Activated CD8-positive, alpha-beta memory T cell treated with anti-CD3 and anti-CD28 coated beads for 4 hours (primary cell): ENCODE results near the gene PAPPA2.
"Not testable (repeated sequence)": the region's sequence is repeated elsewhere in the genome, so short reads cannot be mapped to it uniquely, and the experiment has no call there.

Experiments used
- DNase-seq, 2 donors: peaks; one replicate each; pipeline ENCODE4 v3.0.0-alpha.2; 2020; ENCODE audit warnings: low read depth in 2 of 2

Gene PAPPA2, protein sequence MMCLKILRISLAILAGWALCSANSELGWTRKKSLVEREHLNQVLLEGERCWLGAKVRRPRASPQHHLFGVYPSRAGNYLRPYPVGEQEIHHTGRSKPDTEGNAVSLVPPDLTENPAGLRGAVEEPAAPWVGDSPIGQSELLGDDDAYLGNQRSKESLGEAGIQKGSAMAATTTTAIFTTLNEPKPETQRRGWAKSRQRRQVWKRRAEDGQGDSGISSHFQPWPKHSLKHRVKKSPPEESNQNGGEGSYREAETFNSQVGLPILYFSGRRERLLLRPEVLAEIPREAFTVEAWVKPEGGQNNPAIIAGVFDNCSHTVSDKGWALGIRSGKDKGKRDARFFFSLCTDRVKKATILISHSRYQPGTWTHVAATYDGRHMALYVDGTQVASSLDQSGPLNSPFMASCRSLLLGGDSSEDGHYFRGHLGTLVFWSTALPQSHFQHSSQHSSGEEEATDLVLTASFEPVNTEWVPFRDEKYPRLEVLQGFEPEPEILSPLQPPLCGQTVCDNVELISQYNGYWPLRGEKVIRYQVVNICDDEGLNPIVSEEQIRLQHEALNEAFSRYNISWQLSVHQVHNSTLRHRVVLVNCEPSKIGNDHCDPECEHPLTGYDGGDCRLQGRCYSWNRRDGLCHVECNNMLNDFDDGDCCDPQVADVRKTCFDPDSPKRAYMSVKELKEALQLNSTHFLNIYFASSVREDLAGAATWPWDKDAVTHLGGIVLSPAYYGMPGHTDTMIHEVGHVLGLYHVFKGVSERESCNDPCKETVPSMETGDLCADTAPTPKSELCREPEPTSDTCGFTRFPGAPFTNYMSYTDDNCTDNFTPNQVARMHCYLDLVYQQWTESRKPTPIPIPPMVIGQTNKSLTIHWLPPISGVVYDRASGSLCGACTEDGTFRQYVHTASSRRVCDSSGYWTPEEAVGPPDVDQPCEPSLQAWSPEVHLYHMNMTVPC (N-terminal part only)

DNA sequence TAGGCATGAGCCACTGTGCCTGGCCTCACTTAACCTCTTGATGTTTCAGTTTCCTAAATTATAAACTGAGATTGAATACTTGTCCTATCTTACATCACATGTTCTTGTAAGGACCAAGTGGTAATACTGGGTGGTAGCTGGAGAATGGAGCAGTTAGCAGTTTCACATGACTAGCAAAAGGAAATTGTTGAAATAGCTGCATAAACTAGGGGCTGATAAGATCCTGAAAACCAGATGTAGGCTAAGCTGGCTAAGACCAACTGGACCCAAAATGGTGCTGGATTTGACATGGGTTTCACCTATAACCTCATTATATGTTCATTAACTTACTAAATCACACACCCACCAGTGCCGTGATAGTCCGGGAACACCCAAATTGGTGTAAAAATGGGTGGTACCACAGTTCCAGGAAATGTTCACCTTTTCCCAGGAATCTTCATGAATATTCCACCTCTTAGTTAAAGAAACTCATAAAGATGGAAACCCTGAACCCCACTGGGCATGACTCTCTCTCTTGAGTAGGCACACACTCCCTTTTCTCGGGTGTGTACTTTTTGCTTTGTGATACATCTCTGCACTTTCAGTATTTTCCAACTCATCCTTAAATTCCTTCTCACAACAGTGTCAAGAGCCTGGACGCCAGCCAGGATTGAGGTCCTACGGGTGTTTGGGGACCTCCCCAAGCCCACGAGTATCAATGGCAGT, at the start of gene PAPPA2:
PAPPA2 (plus strand) TSS at position 502 of the 705 bp plus-strand sequence. CDS start 93,148 bp downstream, outside the sequence.
- no peak for DNase-seq

DNA sequence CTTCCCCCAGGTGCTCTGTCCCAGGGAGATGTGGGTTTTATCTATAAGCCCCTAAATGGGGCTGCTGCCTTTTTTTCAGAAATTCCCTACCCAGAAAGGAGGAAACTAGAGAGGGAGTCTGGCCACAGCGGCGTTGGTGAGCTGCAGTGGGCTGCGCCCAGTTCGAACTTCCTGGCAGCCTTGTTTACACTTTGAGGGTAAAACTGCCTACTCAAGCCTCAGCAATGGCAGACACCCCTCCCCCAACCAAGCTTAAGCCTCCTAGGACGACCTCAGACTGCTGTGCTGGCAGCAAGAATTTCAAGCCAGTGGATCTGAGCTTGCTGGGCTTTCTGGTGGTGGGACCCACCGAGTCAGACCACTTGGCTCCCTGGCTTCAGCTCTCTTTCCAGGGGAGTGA, 46.2 kb upstream of the PAPPA2 start:
- no peak for DNase-seq

DNA sequence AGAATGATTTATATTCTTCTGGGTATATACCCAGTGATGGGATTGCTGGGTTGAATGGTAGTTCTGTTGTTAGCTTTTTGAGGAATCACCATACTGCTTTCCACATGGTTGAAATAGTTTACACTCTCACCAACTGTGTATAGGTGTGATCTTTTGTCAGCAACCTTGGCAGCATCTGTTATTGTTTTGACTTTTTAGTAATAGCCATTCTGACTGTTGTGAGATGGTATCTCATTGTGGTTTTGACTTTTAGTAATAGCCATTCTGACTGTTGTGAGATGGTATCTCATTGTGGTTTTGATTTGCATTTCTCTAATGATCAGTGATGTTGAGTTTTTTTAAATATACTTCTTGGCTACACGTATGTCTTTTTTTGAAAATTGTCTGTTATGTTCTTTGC, 43.4 kb upstream of the PAPPA2 start:
- DNase-seq, result not testable (repeated sequence)

DNA sequence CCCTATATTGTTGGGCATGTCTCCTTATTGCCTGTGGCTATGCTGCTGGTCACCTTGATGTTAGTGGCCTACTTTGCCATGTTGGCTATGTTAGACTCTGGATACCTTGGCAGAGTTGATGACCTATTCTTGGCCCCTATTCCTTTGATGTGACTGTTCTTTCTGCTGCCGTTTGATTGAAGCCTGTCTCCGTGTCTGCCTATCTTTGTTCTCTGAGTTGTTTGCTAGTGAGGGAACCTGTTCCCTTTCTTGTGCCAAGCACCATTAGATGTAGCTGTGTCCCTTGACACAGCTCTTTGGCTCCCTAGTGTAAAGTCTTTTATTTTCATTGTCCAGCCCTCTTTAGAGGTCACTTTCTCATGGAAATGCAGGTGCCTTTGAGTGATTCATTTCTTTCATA, 28.7 kb upstream of the PAPPA2 start:
- DNase-seq, result no peak

DNA sequence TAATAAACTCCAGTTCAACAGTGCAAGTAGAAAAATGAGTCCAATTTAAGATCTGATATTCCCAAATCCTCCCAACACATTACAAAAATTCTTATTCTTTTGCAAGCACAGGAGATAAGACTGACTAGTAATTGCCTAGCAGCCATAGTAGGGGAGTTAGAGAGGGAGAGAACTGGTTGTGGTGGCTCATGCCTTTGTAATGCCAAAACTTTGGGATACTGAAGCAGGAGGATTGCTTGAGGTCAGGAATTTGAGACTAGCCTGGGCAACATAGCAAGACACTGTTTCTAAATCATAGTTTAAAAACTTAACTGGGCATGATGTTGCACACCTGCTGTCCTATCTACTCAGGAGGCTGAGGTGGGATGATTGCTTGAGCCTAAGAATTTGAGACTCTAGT, 26.7 kb upstream of the PAPPA2 start:
- no peak for DNase-seq

DNA sequence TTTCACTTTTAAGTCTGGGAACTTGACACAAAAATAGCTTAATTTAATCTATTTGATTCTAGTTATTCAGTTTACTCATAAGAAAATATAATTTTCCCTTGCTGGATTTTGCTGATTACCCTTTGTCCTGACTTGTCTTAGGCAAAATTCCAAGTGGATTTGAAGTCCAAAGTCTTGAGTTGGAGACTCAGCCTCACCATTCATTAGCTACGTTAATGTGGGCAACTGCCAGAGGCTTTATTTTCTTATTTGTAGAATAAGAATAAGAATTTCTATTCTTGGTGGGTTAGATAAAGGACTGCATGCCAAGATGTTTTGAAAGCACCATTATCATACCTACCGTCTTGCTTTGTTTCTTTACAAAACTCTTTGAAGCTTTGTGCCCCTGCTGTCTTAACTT, 22.8 kb upstream of the PAPPA2 start:
- no peak for DNase-seq

DNA sequence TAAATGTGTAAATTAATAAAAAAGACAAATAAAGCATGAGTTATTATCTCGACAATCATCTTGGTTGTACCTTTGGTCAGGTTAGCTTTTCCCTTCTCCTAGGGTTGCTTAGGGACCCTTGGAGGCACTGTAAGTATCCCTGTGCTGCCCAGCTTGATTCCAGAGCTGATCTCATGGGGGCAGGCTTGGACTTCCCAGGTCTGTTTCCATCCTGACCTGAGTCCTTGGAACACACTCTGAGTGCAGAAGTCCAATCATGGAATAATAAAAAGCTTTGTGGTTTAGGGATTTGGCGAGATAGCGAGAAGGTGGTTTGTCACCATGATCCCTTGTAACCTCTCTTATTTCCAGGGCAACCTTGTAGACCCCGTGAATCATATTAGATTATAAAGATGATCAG, 18.7 kb upstream of the PAPPA2 start:
- DNase-seq, result no peak

DNA sequence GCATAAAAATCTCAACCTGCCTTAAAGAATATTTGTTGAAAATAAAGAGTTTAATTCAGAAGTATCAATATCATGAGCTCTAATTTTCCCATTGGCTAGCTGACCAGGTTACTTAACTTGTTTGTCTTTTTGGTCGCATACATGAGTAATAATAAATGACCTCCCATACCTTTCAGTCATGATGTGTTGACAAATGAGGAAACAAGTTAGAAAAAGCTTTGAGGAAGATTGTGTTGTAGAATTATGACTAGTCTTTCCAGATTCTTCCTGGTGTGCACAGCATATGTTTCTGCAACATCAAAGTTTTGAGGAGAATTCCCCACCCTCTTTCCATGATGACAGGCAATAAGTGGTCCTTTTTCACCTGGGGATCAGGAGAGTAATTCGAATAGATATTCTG, 17.6 kb upstream of the PAPPA2 start:
- DNase-seq, result no peak

DNA sequence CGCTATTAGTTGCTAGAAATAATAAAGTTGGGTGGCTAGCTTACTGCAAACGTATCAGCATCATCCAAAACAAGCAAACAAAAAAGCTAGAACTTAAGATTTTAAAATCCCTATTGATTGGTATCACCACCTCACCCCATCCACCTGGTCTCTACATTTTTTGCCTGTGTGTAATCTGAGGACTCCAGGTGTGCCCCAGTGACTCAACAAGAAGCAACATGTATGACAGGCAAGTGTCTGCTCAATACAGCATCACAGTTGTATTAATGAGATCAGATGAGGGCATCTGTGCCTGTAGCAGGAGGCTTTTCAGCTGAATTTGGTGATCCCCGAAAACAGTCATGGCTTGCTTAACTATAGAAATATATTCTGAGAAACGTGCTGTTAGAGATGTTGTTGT, 14.6 kb upstream of the PAPPA2 start:
- no peak for DNase-seq

DNA sequence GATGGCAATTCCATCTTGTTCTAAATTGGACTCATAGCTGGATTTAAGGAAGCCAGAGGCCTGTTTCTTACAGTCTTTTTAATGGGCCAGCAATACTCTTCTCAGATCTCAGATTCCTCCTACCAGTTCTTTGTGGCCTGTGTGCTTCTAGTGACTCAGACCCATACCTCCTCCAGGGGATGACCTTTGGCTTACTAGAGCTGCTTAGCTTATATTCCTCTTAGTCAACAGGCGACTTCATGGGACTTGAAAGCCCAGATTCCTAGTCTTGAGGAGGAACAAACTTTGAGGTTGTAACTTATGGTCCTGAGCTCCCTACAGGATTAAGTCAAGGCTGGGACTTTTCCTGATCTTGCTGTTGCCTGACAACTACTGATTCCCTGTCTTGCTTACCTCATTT, 12.4 kb upstream of the PAPPA2 start:
- no peak for DNase-seq

DNA sequence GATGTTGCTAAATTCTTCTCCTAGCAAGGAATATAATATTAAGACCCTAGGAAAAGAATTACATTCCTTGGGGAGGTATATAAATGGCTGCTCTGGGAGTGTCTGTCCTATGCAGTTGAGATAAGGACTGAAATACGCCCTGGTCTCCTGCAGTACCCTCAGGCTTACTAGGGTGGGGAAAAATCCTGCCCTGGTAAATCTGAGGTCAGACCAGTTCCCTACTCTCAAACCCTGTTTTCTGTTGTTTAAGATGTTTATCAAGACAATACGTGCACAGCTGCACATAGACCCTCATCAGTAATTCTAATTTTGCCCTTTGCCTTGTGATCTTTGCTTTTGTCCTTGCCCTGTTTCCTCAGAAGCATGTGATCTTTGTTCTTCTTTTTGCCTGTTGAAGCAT, 11.2 kb upstream of the PAPPA2 start:
- DNase-seq, result not testable (repeated sequence)

DNA sequence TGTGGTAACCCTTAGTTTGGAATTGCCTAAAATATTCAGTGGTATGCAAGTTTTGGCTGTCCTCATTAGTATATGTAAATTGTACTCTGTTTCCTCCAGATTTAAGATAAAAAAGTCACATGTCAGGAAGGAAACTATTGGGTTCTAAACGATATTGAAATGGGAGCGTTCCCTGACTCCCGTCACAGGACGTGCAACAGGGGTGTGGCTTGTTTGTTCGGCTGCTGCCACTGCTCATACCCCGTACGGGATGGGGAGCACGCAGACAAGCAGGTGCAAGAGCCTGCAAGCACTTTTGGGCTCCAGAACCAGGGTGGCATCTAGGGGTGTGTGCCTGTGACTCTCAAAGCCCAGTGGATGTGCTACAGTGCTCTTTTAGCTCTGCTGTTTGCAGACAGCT, 6.2 kb upstream of the PAPPA2 start:
- DNase-seq, result no peak

DNA sequence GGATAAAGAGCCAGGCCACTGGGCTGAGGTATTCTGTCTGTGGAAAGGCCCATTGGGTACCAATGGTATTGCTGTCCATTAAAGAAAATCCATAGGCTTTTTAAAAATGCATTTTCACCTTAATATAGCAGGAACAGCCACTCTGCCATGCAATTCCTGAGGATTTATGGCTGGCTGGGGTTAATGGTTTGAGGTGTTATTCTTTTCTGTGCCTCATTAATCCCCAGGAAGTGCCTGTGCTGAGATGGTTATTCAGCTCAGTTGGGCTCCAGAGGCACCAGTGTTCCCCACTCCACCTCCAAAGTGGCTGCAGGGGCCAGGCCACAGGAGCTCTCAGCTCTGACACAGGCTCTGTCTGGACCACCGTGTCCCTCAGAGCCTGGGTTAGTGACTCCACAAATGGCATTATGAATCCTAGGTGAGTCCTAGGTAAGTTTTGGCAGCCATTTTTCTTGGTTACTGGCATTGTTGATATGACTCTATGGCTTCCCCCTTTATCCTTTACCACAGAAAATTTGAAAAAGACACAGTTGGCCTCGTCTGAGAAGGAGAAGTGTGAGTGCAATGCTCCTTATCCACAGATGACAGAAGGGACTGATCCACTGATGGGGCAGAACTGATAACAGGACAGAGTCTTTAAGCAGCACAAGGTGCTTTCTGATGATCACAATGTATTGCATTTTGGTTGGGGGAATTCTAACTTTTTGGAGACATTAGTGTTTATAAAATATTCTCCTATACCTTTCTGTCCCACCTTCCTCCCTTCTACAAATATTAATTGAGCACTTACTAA, 2.2 kb upstream of the PAPPA2 start:
- DNase-seq, result no peak

DNA sequence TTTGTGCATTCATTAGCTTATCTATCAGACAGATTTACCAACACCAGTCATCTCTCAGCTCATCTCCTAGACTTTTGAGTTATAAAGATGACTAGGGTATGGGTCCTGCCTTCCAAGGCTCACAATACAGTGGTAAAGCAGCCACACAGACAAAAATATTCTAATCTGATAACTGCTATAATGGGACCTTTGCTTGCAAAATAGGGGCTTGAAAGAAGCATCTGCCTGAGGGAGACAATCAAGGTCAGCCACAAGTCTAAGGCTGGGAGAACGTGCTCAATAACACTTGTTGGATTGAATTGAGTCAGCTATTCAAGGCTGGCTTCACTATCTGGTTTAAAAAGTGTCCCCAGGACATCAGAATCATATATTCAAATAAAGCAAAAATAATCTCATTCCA, 1.4 kb upstream of the PAPPA2 start:
- no peak for DNase-seq

DNA sequence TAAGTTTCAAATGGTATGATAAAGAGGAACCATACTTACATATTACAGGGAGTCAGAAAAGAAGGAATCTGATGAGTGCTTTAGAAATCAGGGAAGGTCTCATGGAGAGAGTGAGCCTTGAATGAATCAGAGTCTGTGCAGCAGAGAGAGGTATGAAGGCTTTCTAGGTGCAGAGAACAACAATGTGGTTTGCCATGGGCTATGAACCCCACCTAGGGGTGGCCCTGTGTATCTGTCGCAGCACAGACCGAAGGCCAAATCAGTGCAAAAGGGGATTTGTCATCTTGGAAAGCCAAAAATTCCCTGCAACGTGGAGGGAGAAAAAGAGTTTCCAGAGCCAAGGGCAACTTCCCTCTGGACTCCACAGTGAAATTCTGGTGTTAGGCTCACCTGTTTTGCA, 3.5 kb downstream of the PAPPA2 start:
- no peak for DNase-seq

DNA sequence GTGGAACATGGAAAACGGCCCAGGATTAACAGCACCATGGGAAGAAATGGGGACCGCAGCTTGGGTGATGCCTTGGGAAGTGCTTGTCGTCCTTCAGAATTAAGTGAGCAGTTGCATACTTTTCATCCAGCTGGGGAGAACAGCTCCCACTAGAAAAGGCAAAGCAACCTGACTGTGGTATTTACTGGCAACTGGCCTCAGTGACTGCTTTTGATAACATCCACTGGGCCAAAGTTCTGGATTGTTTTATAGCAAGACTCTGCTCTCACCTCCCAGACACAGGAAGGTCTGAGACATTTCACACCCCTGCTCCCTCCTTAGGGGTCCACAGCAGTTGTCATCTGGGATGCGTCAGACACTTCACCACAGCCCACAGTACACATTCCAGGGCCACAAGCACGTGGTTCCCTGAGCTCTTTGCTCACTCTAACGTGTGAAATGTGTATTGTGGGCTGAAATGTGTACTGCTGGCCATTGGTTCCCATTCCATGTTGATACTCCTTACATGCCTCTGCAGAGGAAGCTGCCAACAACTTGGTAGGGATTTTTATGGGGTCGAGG, 6.6 kb downstream of the PAPPA2 start:
- DNase-seq, result no peak

DNA sequence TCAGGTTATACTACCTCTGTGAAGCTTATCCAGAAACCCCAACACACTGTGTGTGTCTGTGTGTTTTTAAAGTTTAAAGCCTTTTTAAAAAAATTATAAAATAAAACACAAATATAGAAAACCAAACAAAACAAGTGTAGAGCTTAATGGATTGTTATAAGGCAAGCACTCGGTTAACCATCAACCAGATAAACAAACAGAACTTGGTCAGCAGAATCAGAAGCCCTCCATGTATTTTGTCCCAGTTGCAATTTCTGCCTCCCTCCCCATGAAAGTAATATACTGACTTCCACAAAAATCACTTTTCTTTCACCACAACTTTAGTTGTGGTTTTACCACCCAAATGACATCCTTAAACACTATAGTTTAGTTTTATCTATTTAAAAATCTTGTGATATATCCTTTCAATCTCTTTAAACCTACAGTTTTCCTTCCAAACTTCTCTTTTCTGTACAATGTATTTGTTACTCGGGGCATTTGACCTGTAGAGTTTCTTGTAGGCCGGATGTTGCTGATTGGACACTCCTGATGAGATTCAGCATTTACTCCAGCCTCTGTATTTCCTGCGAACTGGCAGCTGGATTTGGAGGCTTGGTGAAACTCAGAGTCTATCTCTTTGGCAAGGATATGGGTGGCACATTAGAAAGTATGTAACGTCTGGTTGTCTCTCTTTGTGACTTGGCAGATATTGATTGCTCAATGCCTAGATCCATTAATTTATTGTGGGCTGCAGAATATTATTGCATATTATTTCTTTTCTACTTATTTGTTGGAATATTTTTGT, 8.6 kb downstream of the PAPPA2 start:
- no peak for DNase-seq

DNA sequence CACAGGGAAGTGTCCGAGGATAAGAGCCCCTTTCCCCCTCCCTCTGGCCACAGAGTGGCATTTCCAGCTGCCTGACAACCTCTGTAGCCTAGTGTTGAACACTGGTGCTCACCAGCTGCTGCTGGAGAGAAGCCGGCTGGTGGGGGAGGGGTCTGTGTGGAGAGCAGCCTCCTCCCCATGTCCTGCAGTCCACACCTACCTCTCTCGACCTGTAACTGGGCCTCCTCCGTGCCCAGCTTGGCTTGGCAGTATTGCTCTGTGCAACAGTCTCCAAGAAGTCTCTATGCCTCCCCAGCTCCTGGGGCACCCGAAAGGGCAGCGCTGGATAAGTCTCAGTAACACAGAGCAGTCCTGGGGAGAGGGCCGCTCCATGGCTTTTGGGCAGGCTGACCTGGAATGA, 17.0 kb downstream of the PAPPA2 start:
- no peak for DNase-seq

DNA sequence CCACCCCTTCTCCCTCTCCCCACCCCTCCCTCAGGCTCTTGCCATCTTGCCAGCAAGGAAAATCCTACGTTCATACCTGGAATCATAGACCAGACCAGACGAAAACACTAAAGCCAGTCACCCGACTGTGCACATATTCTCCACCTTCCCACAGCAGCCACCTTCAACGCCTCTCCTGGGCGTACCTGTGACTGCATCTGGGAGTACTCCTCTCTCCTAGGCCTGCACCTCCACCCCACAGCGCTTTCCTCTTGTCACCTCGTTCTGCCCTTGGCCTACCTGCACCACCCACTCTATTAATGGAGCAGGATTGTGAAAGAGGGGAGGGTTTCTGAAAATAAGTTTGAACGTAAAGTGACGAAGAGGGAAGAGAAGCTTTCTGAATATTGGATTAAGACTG, 17.8 kb downstream of the PAPPA2 start:
- no peak for DNase-seq

DNA sequence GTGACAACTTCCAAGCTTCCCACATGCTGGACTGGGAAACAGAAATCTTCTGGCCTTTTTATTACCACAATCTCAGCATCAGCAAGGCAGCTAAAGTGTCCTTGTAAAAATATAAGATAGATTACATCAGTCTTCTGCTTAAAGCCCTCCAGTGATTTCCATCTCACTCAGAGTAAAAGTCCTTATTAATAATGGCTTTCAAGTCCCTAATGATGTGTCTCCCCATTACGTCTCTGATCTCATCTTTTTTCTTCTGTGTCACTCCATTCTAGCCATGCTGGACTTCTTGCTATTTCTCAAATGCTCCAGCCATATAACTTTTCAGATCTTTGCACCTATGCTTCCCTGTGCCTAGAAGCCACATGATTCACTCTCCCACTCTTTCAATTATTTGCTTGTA, 22.1 kb downstream of the PAPPA2 start:
- no peak for DNase-seq
